Astrocyte (in vitro differentiated cells and primary cell): ENCODE data around the gene HPSE2. TPM values are rescaled to one million over a fixed set of nuclear protein-coding genes. Genes with fewer than 3 reads are reported as not detected.

ENCODE experiments used
- DNase-seq: peaks from one replicate; pipeline ENCODE4 v3.0.0-alpha.2; 2010; ENCODE audit warnings: low read depth
- FAIRE-seq: peaks from 2 replicates; lab custom pipeline; 2011; peaks lifted over from hg19 to GRCh38; lab: Jason Lieb, UNC
- H2AFZ ChIP-seq: 2 replicates; pipeline ENCODE4 v1.6.0; 2012; ENCODE audit warnings: low read depth, low read length, inconsistent platforms
- H3K27ac ChIP-seq: 2 replicates; pipeline ENCODE4 v1.5.1; 2011; ENCODE audit warnings: low read depth, low read length, inconsistent platforms
- H3K27me3 ChIP-seq: 2 replicates; pipeline ENCODE4 v1.6.0; 2011; ENCODE audit warnings: low read length, inconsistent platforms; ENCODE audit not compliant: insufficient read depth
- H3K36me3 ChIP-seq: 2 replicates; pipeline ENCODE4 v1.5.1; 2011; ENCODE audit warnings: low read length, inconsistent platforms; ENCODE audit not compliant: insufficient read depth
- H3K4me1 ChIP-seq: 2 replicates; pipeline ENCODE4 v1.5.1; 2011; ENCODE audit warnings: low read length, inconsistent platforms; ENCODE audit not compliant: insufficient read depth
- H3K4me2 ChIP-seq: 2 replicates; pipeline ENCODE4 v1.6.0; 2012; ENCODE audit warnings: low read length, inconsistent platforms
- H3K4me3 ChIP-seq: 2 replicates; pipeline ENCODE4 v1.5.1; 2011; ENCODE audit warnings: low read depth, mild to moderate bottlenecking, low read length, inconsistent platforms; ENCODE audit not compliant: insufficient read depth
- H3K79me2 ChIP-seq: 2 replicates; pipeline ENCODE4 v1.6.0; 2012; ENCODE audit warnings: mild to moderate bottlenecking, low read length, inconsistent platforms; ENCODE audit not compliant: insufficient read depth
- H3K9ac ChIP-seq: 2 replicates; pipeline ENCODE4 v1.6.0; 2012; ENCODE audit warnings: mild to moderate bottlenecking, low read length, inconsistent platforms
- H3K9me3 ChIP-seq: 2 replicates; pipeline ENCODE4 v1.5.1; 2012; ENCODE audit warnings: low read depth, mild to moderate bottlenecking, low read length, inconsistent platforms; ENCODE audit not compliant: insufficient read depth
- H4K20me1 ChIP-seq: 2 replicates; pipeline ENCODE4 v1.6.0; 2012; ENCODE audit warnings: low read length, inconsistent platforms; ENCODE audit not compliant: insufficient read depth
- H3K27ac Mint-ChIP-seq: one replicate; pipeline ENCODE4 v1.8.0; 2021; ENCODE audit warnings: mild to moderate bottlenecking, mixed read lengths; ENCODE audit not compliant: unreplicated experiment
- H3K27me3 Mint-ChIP-seq: one replicate; pipeline ENCODE4 v1.8.0; 2021; ENCODE audit warnings: low read depth, mixed read lengths; ENCODE audit not compliant: unreplicated experiment
- H3K36me3 Mint-ChIP-seq: one replicate; pipeline ENCODE4 v1.8.0; 2021; ENCODE audit warnings: low read depth, mixed read lengths; ENCODE audit not compliant: unreplicated experiment
- H3K4me1 Mint-ChIP-seq: one replicate; pipeline ENCODE4 v1.8.0; 2021; ENCODE audit warnings: low read depth, mixed read lengths; ENCODE audit not compliant: unreplicated experiment
- H3K4me3 Mint-ChIP-seq: one replicate; pipeline ENCODE4 v1.8.0; 2021; ENCODE audit warnings: mild to moderate bottlenecking, moderate library complexity, mixed read lengths; ENCODE audit not compliant: unreplicated experiment
- H3K9me3 Mint-ChIP-seq: one replicate; pipeline ENCODE4 v1.8.0; 2021; ENCODE audit warnings: mild to moderate bottlenecking, mixed read lengths; ENCODE audit not compliant: unreplicated experiment
- CTCF ChIP-seq: IDR thresholded peaks from 2 replicates; pipeline ENCODE4 v1.5.1; 2011; ENCODE audit warnings: low read depth, mild to moderate bottlenecking, inconsistent platforms, low read length, moderate library complexity; ENCODE audit not compliant: insufficient read depth
- EZH2 ChIP-seq: IDR thresholded peaks from 2 replicates; pipeline ENCODE4 v1.6.1; 2012; ENCODE audit warnings: mild to moderate bottlenecking, low read length, inconsistent platforms; ENCODE audit not compliant: insufficient read depth
- total RNA-seq: library from RNA; stranded (reverse); gene quantifications from 2 replicates; pipeline ENCODE4 v1.2.1, GENCODE V29; 2021

The HPSE2 gene
- total RNA-seq, 1 donor from 2014 or later: 0.14 TPM

- Mint-ChIP-seq H3K4me1 (peaks cover 16% of the 10 kb centered on the region), H3K36me3 (no peaks in the 10 kb centered on the region), H3K9me3 (no peaks in the 10 kb centered on the region), H3K27ac (peak overlapping the region; percentile 93), H3K27me3 (no peaks in the 10 kb centered on the region), H3K4me3 (no peak overlapping the region)
- Histone ChIP-seq H3K4me1 (no peaks in the 10 kb centered on the region), H3K9me3 (no peaks in the 10 kb centered on the region), H3K4me3 (no peak overlapping the region), H4K20me1 (no peaks in the 10 kb centered on the region), H3K4me2 (no peak overlapping the region), H2AFZ (no peak overlapping the region), H3K9ac (no peak overlapping the region), H3K79me2 (no peaks in the 10 kb centered on the region), H3K27me3 (no peaks in the 10 kb centered on the region), H3K27ac (no peak overlapping the region), H3K36me3 (no peaks in the 10 kb centered on the region)
- DNase-seq (no peak), FAIRE-seq (no peak)
- TF ChIP-seq CTCF (no peak), EZH2 (no peak)
Measured at GRCh38 chr10:98478430-98479222, 757.0 kb downstream of the HPSE2 start.

GRCh38 chr10:98477861-98478260 is 757.8 kb downstream of the HPSE2 start:
- Mint-ChIP-seq H3K4me1 (peaks cover 16% of the 10 kb centered on the region), H3K9me3 (no peaks in the 10 kb centered on the region), H3K27me3 (no peaks in the 10 kb centered on the region), H3K36me3 (no peaks in the 10 kb centered on the region), H3K27ac (peak overlapping the region; percentile 83), H3K4me3 (no peak overlapping the region)
- no peak overlapping the region for H3K4me3 ChIP-seq
- no peaks in the 10 kb centered on the region for H3K4me1 ChIP-seq
- no peaks in the 10 kb centered on the region for H3K79me2 ChIP-seq
- DNase-seq: no peak
- no peaks in the 10 kb centered on the region for H4K20me1 ChIP-seq
- H3K27ac ChIP-seq: no peak overlapping the region
- H3K36me3 ChIP-seq: no peaks in the 10 kb centered on the region
- H3K9ac ChIP-seq: no peak overlapping the region
- no peak for FAIRE-seq
- H3K4me2 ChIP-seq: no peak overlapping the region
- H3K9me3 ChIP-seq: no peaks in the 10 kb centered on the region
- TF ChIP-seq EZH2 (no peak), CTCF (no peak)
- H3K27me3 ChIP-seq: no peaks in the 10 kb centered on the region
- no peak overlapping the region for H2AFZ ChIP-seq

- no peak overlapping the region for H3K27ac ChIP-seq
- H3K36me3 ChIP-seq: no peaks in the 10 kb centered on the region
- no peaks in the 10 kb centered on the region for H3K79me2 ChIP-seq
- no peaks in the 10 kb centered on the region for H4K20me1 ChIP-seq
- H3K27me3 ChIP-seq: no peaks in the 10 kb centered on the region
- H3K9me3 Mint-ChIP-seq: no peaks in the 10 kb centered on the region
- no peak for FAIRE-seq
- H3K27me3 Mint-ChIP-seq: peaks cover 8% of the 10 kb centered on the region
- no peaks in the 10 kb centered on the region for H3K36me3 Mint-ChIP-seq
- H3K27ac Mint-ChIP-seq: no peak overlapping the region
- no peak overlapping the region for H2AFZ ChIP-seq
- no peak for DNase-seq
- TF ChIP-seq EZH2: no peak
- TF ChIP-seq CTCF: no peak
- no peak overlapping the region for H3K4me2 ChIP-seq
- peaks cover 15% of the 10 kb centered on the region for H3K4me1 Mint-ChIP-seq
- no peak overlapping the region for H3K4me3 Mint-ChIP-seq
- no peak overlapping the region for H3K4me3 ChIP-seq
- no peak overlapping the region for H3K9ac ChIP-seq
- no peaks in the 10 kb centered on the region for H3K9me3 ChIP-seq
- H3K4me1 ChIP-seq: no peaks in the 10 kb centered on the region
Measured at GRCh38 chr10:98474628-98475027, 761.0 kb downstream of the HPSE2 start.
